NCI-H187 (cell line): ENCODE measurements around the gene NFASC.

ENCODE experiments used
- DNase-seq, 2 experiments: peaks; one replicate each; lab custom pipeline; 2025; lab: John Stamatoyannopoulos, UW

The NFASC gene

GRCh38 chr1:204983136-204983535 is 112.5 kb downstream of the NFASC start:
- no peak for DNase-seq

- DNase-seq = no peak
Measured at GRCh38 chr1:204983881-204984280, 113.2 kb downstream of the NFASC start.

GRCh38 chr1:204984499-204984898 is 113.8 kb downstream of the NFASC start:
- no peak for DNase-seq

DNA sequence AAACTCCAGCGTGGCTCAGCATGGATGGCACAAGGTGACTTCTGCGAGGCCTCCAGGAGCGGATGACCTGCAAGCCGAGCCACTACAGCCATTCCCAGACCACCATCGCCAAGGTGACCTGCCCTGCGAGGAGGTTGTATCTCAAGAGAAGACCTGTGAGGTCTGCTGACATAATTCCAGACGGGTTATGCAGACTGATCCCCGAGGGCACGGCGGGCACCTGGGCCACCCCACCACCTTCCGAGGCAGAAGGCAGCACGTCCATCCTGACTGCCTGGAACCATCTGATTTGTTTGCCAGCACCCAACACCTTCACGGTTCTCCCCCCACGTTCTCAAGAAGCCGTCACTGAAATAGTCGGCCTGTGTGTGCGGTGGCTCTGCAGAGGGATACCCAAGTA is 115.5 kb downstream of the NFASC start:
- DNase-seq = no peak

- DNase-seq = no peak
Measured at GRCh38 chr1:204987689-204988088, 117.0 kb downstream of the NFASC start.

GRCh38 chr1:204988196-204988595 is 117.5 kb downstream of the NFASC start:
- no peak for DNase-seq

- peak; percentile 30 to 47 for DNase-seq
Measured at GRCh38 chr1:204989266-204990058, 118.8 kb downstream of the NFASC start.

DNA sequence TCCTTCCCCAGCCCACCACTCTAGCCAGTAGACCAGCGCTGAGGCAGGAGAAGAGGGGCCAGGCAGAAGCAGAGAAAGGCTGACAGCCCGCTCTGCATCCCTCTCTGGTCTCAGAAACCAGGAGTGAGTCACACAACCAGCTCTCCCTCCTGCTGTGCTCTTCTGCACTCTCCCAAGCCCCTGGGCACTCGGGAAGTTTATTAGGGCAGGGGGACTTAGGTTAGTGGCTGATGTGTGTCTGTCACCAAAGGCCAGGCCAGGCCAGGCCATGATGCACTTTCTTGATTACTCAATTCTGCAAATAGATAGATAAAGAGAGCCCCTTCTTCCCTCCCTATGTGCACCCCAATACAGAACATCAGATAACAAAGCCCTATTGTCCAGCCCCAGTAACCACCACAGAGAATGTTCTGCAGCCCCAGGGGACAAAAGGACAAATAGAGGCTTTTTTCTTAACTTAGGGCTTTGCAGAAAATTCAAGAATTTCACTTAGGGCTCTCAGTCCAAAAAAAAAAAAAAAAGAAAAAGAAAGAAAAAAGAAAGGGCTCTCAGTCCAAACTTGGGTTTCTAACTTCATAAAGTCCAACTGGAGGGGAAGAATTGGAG is 119.5 kb downstream of the NFASC start:
- DNase-seq = no peak

DNA sequence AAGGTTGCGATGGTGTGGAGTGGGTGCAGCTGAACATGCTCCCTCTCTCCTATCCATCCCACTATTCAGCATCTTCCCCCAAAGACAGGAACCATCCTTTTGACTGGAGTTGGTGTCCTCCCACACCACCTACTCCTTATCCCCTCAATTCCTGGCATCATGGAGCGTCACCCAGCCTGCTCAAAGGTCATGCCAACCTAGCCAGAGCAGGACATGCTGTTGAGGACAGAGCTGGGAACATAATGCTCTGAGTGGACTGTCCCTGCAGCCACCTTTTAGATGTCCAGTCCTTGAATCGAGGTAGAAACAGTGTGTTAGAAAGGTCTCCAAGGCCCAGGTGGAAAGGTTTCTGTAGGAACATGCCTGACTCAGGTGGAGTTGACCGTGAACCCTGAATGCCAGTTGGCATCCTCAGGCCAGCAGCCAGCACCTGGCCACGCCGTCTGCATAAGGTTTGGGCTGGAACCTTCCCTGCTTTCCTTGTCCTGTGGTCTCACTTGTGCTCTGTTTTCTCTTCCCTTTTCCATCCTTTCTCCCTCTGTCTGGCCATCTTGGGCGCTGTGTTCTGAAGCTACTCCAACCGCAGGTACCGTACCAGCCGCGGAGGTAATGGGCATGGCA is 120.2 kb downstream of the NFASC start:
- DNase-seq = no peak

DNA sequence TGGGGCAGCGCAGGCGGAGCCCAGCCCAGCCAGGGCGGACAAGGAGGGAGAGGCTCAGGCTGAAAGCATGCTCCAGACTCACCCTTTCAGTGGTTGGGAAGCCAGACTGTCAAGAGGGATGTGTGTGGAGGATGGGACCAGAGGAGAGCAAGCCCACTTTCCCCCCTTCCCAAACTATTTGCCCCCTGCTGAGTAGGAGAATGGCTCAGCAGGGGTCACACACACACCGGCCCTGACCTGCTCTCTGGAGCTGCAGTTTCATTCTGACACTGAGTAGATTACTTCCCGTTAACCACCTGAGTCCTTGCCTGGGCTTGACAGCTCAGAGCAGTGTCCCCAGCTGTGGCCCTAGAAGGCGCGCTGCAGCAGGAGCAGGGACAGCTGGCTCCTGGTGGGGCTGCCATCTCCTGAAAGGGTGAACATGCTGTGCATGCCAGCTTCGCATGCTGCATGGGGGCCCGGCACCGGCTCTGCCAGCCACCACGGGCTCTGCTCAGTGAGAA is 120.7 kb downstream of the NFASC start:
- peak; percentile 32 to 33 for DNase-seq

DNA sequence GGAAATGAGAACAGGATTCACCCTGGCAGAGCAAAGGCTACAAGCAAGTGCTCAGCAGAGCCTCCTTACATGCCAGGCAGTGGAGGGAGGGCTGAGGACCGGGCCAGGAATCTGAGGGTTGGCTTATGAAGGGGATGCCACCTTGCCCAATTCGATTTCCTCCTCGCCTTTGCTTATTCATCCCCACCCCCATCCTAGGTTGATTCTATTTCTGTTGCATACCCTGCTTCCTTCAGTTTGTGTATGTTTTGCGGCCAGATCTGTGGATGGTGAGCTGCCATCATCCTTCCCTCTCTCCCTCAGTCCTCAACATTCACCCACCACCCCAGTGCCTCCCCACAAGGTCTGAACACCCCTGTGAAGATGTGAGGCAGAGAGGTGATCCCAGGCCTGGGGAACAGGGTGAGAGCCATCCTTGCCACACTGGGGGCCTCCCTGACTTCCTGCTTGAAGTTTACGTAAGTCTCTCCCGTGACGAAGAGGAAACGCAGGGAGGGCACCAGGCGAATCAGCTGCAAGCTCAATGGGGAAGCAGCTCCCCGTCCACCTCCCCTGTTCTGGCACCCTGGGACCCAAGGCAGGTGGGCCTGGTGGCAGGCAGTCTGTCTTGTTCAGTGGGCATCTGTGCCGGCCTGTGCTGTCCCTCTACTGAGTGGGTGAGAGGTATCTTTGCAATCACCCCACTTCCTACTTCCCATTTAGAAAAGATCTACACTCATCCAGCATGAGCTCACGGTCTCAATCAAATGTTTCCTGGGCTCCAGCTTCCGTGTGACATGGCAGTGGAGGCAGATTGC is 121.7 kb downstream of the NFASC start:
- no peak for DNase-seq

DNA sequence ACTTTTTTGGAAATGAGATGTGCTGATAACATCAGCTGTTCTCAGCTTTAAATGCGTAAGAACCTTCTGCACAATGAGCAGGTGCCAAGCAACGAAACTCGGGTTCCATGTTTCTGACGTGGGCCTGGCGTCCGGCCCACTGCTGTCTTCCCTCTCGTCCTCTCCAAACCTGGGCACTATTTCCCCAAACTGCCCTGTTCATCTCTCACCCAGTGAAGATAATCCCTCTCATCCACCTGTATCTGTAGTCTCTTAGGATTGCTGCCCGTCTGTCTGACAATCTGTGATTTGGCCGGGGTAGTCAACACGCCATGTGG is 122.3 kb downstream of the NFASC start:
- no peak for DNase-seq

GRCh38 chr1:204994086-204994862 is 123.6 kb downstream of the NFASC start:
- no peak for DNase-seq

DNA sequence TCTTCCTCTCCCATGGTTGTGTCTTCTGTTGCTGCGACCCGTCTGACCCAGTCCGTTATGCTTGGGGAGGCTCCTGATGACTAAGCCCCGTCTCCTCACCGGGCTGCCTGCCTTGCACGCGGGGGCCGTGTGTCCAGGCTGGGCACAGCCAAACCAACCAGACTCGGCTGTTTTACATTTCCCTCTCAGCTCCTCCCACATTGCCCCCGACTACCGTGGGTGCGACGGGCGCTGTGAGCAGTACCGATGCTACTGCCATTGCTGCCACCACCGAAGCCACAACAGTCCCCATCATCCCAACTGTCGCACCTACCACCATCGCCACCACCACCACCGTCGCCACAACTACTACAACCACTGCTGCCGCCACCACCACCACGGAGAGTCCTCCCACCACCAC is 126.3 kb downstream of the NFASC start:
- no peak for DNase-seq

DNA sequence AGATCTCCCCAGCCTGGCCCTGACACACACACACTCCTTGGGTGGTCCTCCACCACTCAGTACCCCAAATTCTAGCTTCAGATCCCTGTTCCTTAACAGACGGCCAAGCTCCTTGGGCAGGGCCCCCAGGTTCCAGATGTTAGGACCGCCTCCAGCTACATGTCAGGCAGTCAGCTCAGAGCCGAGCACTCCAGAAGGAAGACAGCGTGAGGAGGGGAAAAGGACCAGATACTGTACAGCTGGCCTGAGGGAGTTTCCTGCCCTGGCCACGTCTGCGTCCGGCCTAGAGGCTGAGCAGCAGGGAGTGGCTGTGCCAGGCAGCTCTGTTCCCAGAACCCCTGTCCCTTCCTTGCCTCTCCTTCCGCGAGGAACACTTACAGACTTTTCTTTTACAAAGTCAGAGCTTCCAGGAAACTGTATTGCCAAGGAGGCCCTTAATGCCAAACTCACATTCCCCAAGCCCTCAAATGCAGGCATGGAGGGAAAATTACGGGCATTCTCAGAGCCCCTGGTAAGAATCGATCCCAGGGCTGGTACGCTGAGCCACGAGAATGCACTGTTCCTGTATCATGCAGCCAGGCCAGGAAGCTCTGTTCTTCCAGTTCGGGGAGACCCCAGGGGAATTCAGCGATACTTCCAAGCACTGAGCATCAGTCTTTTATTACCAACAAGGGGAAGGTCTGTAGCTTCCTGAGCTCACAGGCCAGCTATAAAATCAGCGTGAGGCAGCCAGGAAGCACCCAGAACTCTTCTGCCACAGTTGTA is 127.1 kb downstream of the NFASC start:
- DNase-seq = no peak

DNA sequence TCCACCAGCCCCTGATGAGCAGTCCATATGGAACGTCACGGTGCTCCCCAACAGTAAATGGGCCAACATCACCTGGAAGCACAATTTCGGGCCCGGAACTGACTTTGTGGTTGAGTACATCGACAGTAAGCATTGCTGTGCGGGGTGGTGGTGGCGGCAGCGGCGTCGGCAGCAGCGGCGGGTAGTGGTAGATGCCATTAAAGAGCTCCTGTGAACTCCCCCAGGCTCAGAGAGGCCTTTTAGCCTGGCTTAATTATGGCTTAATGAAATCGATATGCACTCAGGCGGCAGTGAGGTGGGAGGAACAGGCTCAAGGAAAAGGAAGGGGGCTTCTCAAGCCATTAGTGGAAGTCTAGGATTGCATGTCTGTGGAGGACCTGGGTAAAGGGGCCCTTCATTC is 130.5 kb downstream of the NFASC start:
- no peak for DNase-seq

DNA sequence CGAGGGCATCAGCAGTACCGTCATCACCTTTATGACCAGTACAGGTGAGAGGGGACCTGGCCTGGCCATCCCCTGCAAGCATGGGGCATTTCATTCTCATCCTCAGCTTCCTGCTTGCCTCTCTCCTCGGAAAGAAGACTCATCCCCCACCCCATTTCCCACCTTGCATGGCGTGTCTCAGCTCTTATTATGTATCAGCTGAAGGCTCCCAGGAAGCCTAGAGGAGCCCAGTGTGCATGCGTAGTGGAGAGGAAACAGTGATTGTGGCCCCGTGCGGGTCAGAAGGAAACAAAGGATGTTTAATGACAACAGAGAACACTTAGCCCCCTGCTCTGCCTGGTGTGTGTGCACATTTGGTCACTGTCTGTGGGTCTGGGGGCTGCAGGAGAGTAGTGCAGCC is 132.0 kb downstream of the NFASC start:
- DNase-seq = no peak

DNA sequence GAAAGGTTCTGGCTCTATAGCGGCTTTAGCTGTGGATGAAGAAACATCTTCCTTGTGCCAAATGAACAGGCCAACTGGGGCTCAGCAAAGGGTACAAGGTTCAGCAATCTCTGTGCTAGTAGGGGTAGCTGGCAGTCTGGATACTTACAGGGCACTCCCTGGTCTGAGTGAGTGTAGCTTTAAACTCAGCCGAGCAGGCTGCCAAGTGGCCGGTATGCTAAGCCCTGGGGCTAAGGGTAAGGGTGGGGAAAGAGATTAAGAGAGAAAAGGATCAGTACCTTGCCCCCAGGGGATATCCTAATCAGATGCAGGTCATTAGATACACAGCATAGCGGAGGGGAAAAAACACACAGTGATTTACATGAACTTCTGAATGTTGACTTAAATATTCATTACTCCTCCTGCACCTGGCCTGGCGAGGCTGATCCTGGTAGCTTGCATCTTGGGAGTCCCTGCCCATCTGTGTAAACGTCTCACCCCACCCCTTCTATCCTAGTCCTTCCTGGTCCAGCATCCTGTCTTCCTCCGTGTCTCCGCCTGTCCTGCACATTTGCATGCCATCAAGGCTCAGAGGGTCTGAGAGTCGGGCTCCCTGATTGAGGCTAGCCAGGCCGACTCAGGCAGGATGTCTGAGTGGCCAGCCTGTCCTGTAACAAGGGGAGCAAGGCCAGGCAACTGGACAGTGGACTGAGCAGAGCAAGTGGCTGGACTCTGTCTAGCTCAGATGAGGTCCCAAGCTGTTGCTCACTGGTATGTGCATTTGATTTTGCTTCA is 132.9 kb downstream of the NFASC start:
- DNase-seq = no peak

GRCh38 chr1:205004351-205004750 is 133.7 kb downstream of the NFASC start:
- no peak for DNase-seq

GRCh38 chr1:205008896-205009295 is 138.2 kb downstream of the NFASC start:
- no peak for DNase-seq
